ENCODE measurements around the gene ZBTB7C. TPM values are rescaled to one million over a fixed set of nuclear protein-coding genes. Genes with fewer than 3 reads are reported as not detected.

Gene ZBTB7C
- total RNA-seq, 1 donor = 0.09 TPM

DNA sequence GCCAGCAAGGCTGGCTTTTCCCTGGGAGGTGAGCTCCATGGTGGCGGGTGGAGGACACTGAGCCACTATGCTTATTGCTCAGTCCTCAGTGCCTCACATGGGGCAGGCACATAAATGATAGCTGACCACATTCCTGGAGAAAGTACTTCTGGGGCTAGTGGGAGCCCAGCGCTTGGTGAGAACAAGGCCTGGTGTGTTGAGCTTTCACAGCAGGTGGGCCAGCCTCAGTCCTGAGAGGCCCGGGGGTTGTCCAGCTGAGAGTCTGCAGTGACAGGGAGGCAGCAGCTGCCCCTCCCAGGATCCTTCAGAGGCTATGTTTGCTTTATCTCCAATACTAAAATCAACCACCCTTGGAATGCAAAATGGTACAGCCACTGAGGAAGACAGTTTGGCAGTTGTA, 217.7 kb downstream of the ZBTB7C start:
- TF ChIP-seq, protein P1, sequence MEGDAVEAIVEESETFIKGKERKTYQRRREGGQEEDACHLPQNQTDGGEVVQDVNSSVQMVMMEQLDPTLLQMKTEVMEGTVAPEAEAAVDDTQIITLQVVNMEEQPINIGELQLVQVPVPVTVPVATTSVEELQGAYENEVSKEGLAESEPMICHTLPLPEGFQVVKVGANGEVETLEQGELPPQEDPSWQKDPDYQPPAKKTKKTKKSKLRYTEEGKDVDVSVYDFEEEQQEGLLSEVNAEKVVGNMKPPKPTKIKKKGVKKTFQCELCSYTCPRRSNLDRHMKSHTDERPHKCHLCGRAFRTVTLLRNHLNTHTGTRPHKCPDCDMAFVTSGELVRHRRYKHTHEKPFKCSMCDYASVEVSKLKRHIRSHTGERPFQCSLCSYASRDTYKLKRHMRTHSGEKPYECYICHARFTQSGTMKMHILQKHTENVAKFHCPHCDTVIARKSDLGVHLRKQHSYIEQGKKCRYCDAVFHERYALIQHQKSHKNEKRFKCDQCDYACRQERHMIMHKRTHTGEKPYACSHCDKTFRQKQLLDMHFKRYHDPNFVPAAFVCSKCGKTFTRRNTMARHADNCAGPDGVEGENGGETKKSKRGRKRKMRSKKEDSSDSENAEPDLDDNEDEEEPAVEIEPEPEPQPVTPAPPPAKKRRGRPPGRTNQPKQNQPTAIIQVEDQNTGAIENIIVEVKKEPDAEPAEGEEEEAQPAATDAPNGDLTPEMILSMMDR (IDR thresholded peaks at IDR 0.05; ENCODE audit: insufficient read depth, low read length) = no peak
- no peak overlapping the region for H3K4me3 ChIP-seq (ENCODE audit: low read depth, low read length)
- DNase-seq (ENCODE audit: low read depth) = no peak

- no peak for DNase-seq (ENCODE audit: low read depth)
- H3K4me3 ChIP-seq (ENCODE audit: low read depth, low read length) = no peak overlapping the region
- TF ChIP-seq, protein P1 (IDR thresholded peaks at IDR 0.05; ENCODE audit: insufficient read depth, low read length) = no peak
Observed at GRCh38 chr18:48190994-48191393, 218.2 kb downstream of the ZBTB7C start.

GRCh38 chr18:48188609-48189008, 220.6 kb downstream of the ZBTB7C start:
- H3K4me3 ChIP-seq (ENCODE audit: low read depth, low read length) = no peak overlapping the region
- TF ChIP-seq, protein P1 (IDR thresholded peaks at IDR 0.05; ENCODE audit: insufficient read depth, low read length) = no peak
- DNase-seq (ENCODE audit: low read depth) = no peak

GRCh38 chr18:48186861-48187260, 222.3 kb downstream of the ZBTB7C start:
- TF ChIP-seq, protein P1 (IDR thresholded peaks at IDR 0.05; ENCODE audit: insufficient read depth, low read length) = no peak
- H3K4me3 ChIP-seq (ENCODE audit: low read depth, low read length) = no peak overlapping the region
- DNase-seq (ENCODE audit: low read depth) = no peak

DNA sequence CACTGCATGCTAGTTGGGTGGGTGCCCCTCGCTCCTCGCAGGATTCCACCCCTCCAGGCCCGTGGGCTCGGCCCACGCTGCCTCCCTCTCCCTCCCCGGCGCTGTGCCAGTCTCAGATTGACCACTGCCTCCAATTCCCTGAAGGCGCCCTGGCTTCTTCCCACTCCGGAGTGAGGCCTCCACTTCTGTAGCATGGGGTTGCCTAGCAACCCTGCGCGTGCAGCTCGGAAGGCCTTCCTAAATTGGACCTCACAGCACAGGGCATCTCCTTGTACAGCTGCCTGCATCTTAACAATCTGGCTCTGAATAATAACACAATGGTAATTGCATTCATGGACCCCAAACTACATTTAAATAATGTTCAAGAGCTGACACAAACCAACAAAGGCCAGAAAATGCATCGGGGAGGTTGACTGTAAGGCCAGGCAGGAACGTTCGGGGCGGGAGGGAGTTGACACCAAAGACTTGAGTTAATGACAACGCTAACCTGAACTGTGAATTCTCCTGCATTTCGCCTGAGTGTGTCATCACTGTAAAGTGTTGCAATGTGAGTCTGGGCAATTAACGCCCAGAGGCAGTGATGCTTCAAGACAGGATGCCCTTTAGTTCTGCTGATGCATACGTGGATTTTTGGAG, 222.9 kb downstream of the ZBTB7C start:
- no peak overlapping the region for H3K4me3 ChIP-seq (ENCODE audit: low read depth, low read length)
- TF ChIP-seq, protein P1 (IDR thresholded peaks at IDR 0.05; ENCODE audit: insufficient read depth, low read length) = no peak
- DNase-seq (ENCODE audit: low read depth) = no peak

GRCh38 chr18:48184118-48184517, 225.1 kb downstream of the ZBTB7C start:
- TF ChIP-seq, protein P1 (IDR thresholded peaks at IDR 0.05; ENCODE audit: insufficient read depth, low read length) = no peak
- peak; percentile 7 for DNase-seq (ENCODE audit: low read depth)

DNA sequence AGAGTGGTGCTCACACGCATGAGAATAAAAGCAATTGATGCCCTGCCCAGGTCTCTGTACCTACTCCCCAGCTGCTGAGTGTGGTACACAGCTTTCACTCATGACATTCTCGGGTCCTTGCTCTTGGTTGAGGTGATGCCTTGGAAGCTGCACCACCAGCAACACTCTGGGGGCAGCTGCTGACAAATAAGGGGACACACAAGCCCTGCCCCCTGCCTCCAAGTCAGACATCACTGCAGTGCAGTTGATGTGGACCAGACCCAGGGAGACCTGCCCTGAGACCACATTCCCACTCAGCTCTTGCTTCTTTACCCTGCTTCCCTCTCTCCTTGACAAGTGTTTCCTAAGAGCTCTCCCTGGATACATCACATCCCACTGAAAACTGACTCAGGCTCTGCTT, 225.6 kb downstream of the ZBTB7C start:
- H3K4me3 ChIP-seq (ENCODE audit: low read depth, low read length) = no peak overlapping the region
- no peak for DNase-seq (ENCODE audit: low read depth)
- TF ChIP-seq, protein P1 (IDR thresholded peaks at IDR 0.05; ENCODE audit: insufficient read depth, low read length) = no peak

More at GRCh38 chr18:48184118-48184517, 225.1 kb downstream of the ZBTB7C start:
- no peak overlapping the region for H3K4me3 ChIP-seq (ENCODE audit: low read depth, low read length)
